ENCODE measurements around the gene LLCFC1.

LLCFC1 gene

DNA sequence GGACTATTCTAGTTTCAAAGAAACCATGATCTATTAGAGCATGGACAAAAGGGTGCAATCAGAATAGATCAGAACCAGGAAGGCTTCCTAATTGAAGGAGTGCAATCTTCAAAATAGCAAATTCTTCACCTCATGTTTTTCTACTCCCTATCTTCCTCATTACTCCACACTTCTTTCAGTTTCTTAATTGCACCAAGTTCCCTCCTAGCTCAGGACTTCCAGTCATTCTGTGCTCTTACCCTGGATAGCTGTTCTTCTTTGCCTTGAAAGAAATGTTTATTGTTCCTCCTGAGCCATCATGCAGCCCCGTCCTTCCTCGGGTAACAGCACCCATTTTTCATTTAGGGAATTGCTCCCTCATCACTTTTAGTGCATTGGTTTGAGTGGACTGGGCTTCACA lies 28.8 kb upstream of the LLCFC1 start:
- DNase-seq (ENCODE audit: low spot score): no peak

DNA sequence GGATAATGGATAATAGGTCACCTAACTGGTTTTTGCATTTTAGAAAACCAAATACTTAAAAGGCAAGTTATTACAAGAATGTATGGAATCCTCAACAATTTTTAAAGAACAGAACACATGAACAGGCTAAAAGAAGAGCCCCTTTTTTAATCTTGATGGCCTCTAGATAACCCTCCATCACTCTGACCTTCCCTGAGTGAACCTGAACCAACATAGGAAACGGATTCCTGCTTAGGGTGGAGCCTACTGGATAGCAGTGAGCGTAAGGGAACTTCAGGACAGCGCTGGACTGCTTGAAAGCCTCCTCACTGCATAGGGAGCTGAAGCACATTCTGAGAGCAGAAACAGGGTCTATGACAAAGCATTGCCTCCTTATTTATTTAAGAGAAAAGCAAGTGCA lies 26.2 kb upstream of the LLCFC1 start:
- DNase-seq (ENCODE audit: low spot score): no peak

DNA sequence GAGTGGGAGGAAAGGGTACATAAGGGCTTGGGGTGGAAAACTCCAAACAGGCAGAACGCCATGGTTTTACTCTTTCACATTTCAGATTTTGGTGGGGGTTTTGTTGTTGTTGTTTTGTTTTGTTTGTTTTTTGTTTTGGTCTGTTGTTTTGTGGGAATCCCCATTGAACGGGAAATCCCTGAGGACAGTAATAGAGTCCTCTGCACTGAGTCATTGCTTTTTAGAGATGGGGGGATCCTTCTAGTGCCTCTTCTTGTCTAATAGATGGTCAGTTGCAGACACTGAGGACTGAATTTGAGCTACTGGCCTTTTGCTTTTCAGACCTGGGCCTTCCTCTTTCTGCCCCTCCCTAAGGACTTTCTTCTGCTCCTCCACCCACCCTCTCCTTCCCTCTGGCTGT lies 25.7 kb upstream of the LLCFC1 start:
- no peak for DNase-seq (ENCODE audit: low spot score)

DNA sequence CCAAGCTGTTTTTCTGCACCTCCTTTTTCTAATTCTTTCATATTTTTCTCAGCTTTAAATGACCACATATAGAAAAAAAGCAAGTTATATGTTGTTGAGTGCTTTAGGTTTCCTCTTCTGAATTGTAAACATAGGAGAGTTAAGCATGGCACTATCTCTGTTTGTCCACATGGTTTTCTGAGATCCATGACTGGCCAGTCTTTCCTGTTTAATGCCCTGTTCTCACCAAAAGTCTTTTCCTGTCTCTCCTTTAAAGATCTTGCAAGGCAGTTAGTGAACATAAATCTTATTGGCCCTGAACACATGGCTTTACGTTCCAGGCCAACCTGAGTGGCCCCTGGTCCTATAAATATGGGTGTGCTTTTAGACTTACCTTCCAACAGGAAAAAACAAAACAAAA lies 25.2 kb upstream of the LLCFC1 start:
- DNase-seq (ENCODE audit: low spot score): no peak

DNA sequence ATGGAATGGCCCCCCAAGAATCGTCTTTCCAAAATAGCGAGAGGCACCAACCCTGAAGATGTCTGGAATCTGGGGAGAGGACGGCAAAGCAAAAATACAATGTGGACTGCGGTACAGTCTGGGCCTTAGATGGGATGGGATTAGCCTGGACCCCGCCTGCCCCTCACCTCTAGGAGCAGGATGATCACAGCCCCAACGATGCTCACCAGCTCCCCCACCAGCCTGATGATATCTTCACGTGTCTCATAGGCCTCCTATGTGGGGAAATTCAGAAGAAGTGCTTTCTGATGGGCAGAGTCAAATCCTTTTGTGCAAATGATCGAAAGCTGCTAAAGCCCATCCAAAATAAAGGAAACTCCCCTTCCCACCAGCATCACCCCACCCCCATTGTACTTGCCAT lies 24.0 kb upstream of the LLCFC1 start:
- DNase-seq (ENCODE audit: low spot score): no peak

DNA sequence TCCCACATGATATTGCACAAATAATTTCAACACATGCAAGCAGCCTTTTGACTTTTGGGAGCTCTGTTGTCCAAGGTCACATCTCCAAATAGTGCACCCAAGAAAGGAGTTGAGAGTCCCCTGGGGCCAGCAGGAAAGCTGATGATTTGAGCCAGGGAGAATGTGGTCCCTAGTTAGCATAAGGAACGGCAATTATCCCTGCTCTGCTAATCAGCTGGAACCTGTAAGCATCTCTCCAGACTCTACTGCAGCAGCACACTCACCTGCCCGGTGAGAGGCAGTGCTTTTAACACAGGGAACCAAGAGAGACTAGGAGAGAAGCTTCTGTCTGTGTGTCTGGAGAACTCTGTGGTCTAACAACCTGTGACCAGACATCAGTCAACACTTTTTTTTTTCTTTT lies 22.8 kb upstream of the LLCFC1 start:
- no peak for DNase-seq (ENCODE audit: low spot score)

DNA sequence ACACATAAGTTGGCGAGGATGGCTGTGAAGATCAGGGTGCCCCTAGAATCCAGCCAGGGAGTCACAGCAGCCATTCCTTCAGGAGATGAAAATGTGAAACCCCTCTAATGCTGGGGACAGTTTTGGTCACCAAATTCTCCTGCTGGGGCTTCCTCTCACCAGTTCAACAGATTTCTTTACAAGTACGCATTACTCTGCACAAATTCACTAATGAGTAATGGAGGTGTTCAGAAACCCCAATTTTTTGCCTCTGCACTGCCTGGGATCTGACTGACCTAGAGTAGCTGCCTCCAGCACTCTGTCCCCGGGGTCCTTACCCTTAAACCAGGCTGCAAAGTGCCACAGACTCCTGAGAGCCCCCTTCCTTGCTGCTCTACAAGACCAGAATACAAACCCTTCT lies 21.8 kb upstream of the LLCFC1 start:
- DNase-seq (ENCODE audit: low spot score): no peak

DNA sequence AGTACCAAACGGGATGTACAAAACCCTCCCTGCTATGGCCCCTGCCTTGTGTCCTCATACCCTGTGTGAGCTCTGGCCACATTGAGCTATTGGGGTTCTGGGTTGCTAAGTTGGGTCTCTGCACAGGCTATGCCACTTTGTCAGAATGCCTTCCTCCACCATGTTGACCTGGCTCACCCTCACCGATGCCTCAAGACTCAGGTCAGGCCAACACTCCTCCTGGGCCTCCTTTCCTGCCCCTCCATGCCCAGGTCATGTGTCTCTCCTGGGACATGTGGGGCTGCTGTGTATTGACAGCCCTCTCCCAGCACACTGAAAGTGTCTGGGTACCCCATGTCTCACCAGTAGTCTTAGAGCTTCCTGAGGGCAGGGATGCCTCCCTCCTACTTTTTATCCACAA lies 20.4 kb upstream of the LLCFC1 start:
- DNase-seq (ENCODE audit: low spot score): no peak

DNA sequence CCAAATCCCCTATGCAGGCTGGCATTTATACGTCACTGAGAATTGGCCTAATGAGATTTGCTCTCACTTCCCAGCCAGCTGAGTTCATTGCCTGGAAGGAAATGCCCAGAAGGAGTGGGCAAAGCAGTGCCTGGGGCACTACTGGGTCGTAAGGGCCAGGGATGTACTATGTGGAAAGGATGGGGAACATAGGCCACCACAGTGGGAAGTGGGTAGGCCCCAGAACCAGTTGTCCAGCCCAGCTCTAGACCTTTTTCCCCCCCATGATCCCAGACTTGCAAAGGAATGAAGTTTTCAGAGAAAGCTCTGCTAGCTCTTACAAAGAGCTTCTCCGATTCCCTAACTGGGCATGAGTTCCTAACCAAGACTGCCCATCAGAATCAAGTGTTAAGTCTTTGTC lies 19.6 kb upstream of the LLCFC1 start:
- DNase-seq (ENCODE audit: low spot score): no peak

DNA sequence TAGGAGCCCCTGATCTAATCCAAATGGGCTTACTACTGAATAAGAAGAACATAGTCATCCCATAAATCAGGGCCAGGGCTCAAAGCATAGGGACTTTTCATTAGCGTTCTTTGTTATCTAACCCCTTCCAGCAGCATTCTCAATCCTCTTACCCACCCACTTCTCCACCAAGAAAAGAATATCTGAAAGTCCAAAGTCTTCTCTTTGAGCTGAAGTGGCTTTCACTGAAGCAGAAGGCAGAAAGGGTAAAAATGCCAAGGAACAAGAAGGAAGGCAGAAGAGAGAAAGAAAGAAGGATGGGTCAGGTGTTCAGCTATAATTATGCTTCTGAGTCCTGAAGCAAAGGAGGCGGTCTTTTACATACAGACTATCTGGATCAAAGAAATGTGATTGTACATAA lies 15.9 kb upstream of the LLCFC1 start:
- DNase-seq (ENCODE audit: low spot score): no peak

DNA sequence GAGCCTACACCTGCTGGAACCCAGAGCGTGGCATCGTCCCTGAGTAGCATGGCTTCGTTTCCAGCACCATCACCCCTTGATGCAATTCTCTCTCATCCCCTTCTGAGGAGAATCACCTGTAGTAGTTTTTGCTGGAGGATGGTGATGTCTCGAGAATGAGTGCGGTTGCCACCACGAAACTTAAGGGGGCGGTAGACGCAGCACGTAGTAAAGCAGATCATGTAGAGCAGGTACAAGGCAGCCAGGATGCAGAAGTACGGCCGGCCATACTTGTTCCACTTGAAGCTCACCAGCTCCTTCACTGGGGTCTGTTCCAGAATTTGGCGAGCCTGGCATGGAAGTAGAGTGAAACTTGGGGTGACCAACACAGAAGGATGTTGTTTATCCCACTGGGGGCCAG lies 13.9 kb upstream of the LLCFC1 start:
- no peak for DNase-seq (ENCODE audit: low spot score)

DNA sequence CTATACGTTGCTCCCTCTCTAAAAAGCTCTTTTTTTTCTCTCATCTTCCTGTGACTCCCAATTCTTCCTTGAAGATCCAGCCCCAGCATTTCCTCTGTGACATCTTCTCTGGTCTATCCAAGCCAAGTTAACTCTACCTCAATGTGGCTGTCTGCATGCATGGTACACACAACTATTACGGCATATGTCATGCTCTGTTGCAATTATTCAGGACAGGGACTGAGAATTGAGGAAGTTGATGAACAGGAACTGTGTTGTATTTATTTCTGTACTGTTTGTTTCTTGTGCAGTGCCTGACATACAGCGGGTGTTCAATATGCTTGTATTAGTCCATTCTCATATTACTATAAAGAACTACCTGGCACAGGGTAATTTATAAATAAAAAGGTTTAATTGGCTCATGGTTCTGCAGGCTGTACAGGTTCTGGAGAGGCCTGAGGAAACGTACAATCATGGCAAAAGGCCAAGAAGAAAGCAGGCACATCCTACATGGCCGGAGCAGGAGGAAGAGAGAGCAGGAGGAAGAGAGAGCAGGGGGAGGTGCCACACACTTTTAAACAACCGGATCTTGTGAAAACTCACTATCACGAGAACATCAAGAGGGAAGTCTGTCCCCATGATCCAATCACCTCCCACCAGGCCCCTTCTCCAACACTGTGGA lies 12.1 kb upstream of the LLCFC1 start:
- DNase-seq (ENCODE audit: low spot score): no peak

DNA sequence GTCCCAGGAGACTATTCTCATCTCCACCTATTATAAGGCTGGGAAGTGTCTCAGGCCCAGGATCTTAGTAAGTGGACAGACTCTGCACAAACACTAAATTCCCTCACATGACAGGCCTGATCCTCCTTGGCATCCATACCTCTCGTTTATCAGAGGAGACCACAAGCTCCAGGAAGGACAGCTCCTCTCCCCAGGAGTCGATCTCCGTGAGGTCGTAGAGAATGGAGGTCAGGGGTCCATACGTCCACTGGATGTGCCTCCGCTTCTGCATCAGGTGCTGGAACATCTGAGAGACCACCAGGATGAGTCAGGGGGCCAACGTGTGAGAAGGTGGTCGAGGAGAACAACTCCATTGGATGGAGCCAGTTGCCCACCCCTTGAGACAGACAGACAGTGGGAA lies 11.3 kb upstream of the LLCFC1 start:
- no peak for DNase-seq (ENCODE audit: low spot score)

DNA sequence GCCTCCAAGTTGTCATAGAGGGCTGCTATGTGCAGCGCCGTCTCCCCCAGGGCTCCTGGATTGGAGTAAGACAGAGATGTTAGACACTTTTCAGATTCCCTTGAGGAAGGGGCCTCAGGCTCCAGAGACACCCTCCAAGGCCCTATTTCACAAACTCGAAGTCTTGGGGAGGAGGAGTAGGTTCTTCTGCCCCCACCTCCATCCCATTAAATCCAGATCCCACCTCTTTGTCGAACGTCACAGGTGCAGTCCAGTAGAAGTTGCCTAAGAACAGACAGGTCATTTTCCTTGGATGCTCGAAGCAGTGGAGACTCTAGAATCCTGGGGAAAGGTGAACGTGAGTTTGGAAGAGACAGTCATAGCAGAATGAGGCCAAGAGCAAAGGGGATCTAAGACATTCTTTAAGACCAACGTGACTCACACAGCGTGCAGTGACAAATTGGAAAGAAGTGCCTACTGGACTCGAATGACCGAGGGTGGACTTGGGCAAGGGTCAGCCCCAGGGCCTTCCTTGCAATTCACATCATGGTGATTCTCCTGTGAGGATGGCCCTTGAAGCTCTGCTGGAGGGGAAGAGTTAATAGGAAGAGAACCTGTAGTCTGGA lies 9.1 kb upstream of the LLCFC1 start:
- DNase-seq (ENCODE audit: low spot score): no peak

DNA sequence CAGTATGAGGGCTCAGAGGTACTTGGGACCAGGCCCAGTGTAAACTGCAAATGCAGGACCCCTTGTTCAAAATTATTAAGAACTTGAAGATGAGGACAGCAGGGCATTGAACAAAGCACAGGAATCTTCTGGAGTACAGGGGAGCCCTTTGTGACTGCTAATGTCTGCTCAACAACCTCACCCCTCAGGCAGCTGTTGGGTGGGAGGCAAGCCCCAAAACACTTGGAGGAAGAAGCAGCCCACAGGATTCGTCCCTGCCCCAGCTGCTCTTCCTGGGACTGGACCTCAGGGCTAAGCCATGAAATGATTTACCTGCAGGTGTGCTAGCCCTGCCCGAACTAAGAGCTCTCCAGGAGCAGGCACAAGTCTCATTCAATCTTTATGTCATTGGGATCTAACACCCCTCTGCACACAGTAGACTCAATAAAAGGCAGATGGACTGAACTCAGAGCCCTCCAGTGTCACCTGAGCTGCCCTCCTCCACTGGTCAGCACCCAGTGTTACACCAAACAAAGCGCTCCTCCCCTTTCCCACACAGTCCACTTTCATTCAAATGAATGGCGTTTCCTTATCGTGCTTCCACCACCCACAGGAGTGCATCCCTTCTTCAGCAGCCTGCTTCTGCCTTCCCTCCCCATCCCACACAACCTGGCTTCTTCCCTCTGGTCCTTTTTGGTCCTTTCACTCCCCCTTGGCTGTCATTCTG lies 6.7 kb upstream of the LLCFC1 start:
- DNase-seq (ENCODE audit: low spot score): no peak

DNA sequence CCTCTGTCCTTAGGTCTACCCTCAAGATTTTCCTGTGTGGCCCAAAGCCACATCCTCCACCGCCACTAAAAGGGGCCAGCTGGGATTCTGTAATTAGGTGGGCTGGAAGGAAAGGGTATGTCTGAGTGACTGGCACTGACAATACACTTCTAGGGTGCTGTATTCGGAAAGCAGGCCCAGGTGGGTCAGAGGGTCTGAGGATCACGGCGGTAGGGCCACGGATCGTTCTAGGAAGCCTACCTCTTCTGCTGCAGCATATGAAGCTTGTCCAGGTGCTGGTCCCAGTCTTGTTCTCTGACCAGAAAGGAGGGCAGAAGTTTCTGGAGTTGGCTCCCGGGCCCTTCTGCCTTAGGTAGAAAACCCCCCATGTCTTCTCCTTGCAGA lies 6.2 kb upstream of the LLCFC1 start:
- DNase-seq (ENCODE audit: low spot score): no peak

DNA sequence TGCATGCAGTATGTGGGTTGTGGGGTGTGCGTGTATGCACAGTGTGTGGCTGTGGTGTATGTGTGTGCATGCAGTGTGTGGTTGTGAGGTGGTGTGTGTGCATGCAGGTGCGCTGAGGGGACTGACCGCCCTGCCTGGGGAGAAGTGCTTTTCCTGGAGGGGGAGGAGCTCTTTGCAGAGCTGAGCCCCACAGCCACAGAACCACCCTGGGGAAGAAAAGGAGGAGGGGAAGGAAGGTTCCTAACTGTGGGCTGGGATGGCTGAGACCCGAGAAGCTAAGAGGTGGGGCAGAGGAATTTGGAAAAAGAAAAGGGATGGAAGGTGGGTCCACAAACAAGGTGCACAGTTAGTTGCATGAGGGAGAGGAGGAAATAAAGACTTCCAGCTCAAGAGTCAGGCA lies 5.7 kb upstream of the LLCFC1 start, which contains the start of gene TRPV5:
Gene TRPV5 (minus strand): TSS at position 123 of the 400 bp plus-strand sequence. CDS start 287 bp downstream, outside the sequence.
- DNase-seq (ENCODE audit: low spot score): no peak

DNA sequence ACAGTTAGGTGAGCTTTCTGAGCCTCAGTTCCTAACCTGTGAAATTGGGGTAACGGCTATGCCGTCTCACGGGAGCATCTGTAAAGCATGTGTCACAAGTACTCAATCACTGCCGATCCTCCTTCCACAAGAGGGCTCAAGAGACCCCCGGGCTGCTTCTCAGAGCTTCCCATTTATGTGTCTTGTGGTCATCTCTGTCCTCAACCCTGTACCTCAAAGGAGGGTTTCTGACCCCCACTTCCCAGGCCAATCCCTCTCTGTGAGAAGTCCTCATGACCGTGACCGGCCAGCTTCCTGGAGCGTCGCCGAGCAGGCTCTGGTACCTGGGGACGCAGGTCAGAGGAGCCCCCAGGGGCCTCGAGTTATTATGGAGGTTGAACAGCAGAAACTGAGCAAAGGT lies 5.2 kb upstream of the LLCFC1 start:
- no peak for DNase-seq (ENCODE audit: low spot score)

DNA sequence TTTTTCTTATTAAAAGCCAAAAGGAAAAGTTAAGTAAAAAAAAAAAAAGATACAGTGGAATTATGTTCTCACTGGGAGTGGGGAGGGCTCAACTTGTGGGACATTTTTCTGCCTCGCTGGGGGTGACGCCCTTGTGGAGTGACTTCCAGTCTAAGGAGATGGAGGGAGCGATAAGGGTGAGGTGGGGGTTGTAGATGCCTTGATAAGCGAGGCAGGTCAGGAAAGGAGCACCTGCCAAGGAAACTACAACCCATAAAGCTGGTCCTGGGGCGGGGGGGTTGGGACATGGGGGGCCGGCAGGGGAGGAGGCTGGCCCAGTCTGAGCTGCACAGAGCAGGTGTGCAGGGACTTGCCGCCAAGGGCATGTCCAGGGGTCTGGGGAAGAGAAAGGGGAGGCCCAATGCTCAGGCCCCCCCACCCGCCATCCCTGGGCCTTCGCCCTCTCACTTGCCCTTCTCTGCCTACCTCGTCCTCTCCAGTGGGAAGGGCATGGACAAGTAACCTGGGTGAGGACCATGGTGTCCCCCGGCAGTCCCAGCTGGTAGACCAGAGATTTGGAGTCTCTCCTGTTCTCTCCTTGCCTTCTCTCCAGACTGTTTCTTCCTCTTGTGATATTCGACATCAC lies 3.2 kb upstream of the LLCFC1 start:
- DNase-seq (ENCODE audit: low spot score): no peak

DNA sequence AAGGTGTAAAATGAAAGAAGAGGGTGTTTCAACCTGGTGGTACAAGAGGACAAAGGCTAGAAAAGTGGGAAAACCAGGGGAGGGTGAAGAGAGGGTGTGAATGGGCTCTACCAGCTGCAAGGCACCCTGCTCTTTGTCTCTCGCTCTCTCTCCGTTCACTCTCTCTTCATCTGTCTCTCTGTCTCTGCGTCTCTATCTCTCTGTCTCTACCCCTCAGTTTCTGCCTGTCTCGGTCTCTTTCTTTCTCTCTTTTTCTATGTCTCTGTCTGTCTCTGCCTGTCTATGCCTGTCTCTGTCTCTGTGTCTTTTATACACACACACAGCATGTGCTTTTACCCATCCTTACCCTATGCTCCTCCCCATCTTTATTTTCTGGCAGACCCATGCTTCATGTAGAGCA lies 673 bp upstream of the LLCFC1 start:
- no peak for DNase-seq (ENCODE audit: low spot score)

DNA sequence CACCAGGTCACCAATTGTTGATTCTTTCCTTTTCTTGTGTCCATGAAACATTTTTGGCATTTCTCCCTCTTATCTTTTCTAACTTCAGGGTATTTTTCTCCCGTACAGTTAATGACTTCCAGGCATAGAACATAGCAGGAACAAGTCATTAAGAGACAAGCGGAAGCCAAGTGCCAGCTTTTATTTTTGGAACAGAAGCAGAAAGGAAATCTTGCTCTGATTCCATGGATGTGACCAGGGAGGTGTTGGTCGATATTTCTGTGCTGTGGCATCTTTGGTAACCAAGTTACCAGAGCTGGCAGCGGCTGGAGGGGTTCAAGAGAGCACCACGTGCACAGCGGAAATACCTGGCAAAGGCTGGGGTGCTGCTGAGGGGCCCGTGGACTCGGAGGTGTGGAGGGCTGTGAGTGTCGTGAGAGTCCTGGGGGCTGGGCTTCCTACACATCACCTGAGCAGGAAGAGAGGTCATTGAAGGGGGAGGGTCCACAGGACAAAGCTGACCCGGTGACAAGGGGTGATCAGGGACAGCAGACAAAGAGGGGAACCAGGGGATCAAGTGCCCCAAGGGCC lies 1.8 kb downstream of the LLCFC1 start:
- DNase-seq (ENCODE audit: low spot score): peak; percentile 4

DNA sequence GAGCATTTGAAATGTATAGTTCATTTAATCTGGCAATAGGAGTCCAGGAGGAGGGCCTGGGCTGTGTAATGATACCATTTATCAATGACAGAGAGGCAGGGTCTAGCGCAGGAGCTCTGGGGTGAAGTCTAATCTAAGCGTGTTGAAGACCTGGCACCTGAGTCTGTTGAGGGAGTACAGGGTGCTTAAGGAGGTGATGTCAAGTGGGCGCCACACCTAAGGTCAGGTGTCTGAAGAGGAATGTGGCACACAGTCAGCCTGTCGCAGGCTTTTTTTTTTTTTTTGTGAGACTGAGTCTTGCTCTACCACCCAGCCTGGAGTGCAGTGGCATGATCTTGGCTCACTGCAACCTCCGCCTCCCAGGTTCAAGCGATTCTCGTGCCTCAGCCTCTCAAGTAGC lies 2.3 kb downstream of the LLCFC1 start:
- no peak for DNase-seq (ENCODE audit: low spot score)

DNA sequence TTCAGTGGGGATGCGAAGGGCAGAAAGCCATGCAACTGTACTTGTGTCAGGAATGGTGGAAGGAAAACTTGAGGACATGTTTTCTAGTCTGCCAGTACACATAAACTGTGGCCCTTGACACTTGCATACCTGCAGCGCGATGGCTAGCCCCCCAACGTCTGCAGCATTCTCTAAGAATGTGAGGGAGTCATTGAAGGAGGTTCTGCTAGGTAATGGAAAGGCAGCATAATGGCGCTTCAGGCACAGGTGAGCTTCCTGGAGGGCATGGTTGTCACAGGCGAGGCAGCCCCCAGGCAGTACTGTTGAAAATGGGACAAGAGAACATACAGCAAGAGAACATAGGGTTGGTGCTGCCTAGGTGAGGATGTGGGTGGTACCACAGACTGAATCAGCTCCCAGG lies 3.5 kb downstream of the LLCFC1 start:
- DNase-seq (ENCODE audit: low spot score): no peak

Measured in kidney capillary endothelial cell (primary cell).